Lower leg skin (tissue), 4 donors: ENCODE measurements around the gene LHFPL2. TPM values are rescaled to one million over a fixed set of nuclear protein-coding genes. Genes with fewer than 3 reads are reported as not detected.
A peak's percentile ranks its signal among the peaks of the same experiment; 100 is the strongest.

ENCODE experiments used
- DNase-seq, 2 donors: peaks; one replicate each; pipeline ENCODE4 v3.0.0-alpha.2; 2019; ENCODE audit warnings: low spot score in 2 of 2
- H3K4me3 ChIP-seq: fragments of 200-600 bp; sonication (generic); 2 replicates; pipeline ENCODE4 v1.5.1; 2017; ENCODE audit warnings: mild to moderate bottlenecking, low read depth; ENCODE audit not compliant: poor library complexity, severe bottlenecking
- POLR2A ChIP-seq, 2 donors: fragments of 450-650 bp; IDR thresholded peaks; one replicate each; pipeline ENCODE4 v1.6.1; 2016 to 2017; ENCODE audit warnings: antibody characterized with exemption in 2 of 2, mild to moderate bottlenecking in 1 of 2, moderate library complexity in 1 of 2
- WGBS, 2 donors: methylation state at CpG; one replicate each; pipeline ENCODE4 v1.1.5; 2018; 5-methylcytosine and 5-hydroxymethylcytosine counted together
- intact Hi-C: fragments of 100-400 bp; cut with DNase I; formaldehyde crosslinking; loops from one replicate; pipeline ENCODE4 v1.15.0; 2023; ENCODE audit warnings: low total_unique reads
- total RNA-seq, 4 donors: library from RNA; depleted of rRNA; stranded (reverse); fragments of >200 nt; gene quantifications; one replicate each; pipeline ENCODE4 v1.1.0, GENCODE V29; 2016
- TF ChIP-seq, protein P1 (sequence below), 3 donors: fragments of 450-650 bp; IDR thresholded peaks; one replicate each; pipeline ENCODE4 v1.5.1; 2016; ENCODE audit warnings: antibody characterized with exemption in 3 of 3, mild to moderate bottlenecking in 3 of 3, moderate library complexity in 2 of 3

The LHFPL2 gene
- total RNA-seq, 4 donors from 2014 or later = 7.3 to 11.1 (median 9.6) TPM

DNA sequence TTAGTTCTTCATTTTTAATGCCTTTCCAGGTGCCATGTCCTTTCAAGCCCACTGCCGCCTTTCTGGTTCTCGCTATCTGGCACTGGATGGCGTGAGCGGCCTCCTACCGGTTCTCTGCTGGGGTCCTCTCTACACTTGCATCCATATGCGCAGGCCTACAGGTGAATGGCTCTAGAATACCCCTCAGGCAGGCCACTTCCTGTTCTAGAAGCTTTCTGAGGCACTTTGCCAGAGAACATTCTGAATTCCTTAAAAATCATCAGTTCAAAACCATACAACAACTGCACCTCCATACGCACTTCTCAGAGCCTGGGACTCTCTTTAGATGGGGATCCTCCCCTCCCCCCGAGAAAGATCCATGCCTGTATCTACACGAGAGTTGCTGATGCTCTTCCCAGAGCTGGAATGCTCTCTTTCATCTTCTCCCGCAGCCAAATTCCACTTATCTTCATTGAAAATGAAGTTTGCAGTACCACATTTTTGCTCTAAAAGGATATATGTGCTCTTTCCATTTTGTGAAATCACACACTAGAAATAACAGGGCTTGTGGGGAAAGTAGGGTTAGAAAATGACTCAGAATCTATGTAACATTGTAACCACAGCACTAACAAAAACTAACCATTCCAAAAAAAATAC, 1.4 kb upstream of the LHFPL2 start:
- TF ChIP-seq POLR2A (IDR thresholded peaks at IDR 0.05) = no peak
- TF ChIP-seq, protein P1, sequence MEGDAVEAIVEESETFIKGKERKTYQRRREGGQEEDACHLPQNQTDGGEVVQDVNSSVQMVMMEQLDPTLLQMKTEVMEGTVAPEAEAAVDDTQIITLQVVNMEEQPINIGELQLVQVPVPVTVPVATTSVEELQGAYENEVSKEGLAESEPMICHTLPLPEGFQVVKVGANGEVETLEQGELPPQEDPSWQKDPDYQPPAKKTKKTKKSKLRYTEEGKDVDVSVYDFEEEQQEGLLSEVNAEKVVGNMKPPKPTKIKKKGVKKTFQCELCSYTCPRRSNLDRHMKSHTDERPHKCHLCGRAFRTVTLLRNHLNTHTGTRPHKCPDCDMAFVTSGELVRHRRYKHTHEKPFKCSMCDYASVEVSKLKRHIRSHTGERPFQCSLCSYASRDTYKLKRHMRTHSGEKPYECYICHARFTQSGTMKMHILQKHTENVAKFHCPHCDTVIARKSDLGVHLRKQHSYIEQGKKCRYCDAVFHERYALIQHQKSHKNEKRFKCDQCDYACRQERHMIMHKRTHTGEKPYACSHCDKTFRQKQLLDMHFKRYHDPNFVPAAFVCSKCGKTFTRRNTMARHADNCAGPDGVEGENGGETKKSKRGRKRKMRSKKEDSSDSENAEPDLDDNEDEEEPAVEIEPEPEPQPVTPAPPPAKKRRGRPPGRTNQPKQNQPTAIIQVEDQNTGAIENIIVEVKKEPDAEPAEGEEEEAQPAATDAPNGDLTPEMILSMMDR (IDR thresholded peaks at IDR 0.05) = no peak
- WGBS, 2 donors = 85 to 92% methylated on average over 10 of the region's 10 CpGs
- intact Hi-C loops = no loop called here
- H3K4me3 ChIP-seq = no peak overlapping the region
- DNase-seq = peak in 1 of 2 donors; percentile 77

DNA sequence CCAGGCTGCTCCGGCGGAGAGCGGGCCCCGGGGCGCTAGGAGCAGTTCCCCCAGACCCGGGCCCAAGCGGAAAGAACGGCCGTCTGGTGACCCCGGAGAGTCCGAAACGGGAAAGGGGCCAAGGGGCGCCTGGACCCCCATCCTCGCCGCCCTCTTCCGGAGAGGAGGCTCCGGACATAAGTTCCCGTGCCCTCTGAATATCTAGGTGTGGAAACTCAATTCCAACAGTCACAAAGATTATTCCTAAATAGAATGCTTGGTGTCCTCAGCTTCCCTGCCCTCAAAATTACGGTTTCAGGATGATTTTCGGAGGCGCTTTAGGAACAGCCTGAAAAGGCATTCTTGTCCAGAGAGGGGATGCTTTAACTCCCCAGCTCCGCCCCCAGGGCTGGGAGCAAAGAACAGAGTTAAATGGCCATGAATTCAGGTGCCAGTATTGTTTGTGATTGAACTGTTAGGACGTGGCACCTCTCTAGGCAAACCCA, 681 bp upstream of the LHFPL2 start:
- DNase-seq = peak in 1 of 2 donors; percentile 86
- WGBS, 2 donors = 11 to 20% methylated on average over 18 to 21 of the region's 23 CpGs
- TF ChIP-seq POLR2A (IDR thresholded peaks at IDR 0.05) = no peak
- TF ChIP-seq, protein P1 (IDR thresholded peaks at IDR 0.05) = no peak
- intact Hi-C loops = no loop called here
- peak overlapping the region; percentile 48 for H3K4me3 ChIP-seq

DNA sequence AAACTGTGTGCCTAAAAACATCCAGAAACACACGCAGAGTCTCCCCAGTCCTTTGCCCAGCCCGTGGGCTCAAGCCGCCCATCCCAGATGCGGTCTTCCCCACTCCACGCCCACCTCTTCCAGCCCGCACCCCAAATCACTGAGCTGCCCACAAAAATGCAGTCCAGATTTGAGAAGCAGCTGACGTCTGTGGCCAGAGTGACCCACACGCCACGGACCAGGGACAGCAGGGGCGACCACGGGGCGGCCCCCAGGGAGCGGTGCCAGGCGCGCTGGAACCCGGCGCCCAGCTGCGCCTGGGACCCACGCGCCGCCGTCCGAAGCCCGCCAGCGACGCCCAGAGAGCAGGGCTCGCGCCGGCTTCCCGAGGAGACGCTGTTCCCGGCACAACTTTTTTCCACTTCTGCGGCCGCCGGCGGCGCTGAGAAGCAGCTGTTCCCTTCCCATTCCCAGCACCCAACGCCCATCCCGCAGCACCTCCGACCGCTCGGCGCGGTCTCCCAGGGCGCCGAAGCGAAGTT, 674 bp downstream of the LHFPL2 start:
- TF ChIP-seq POLR2A (IDR thresholded peaks at IDR 0.05) = no peak
- TF ChIP-seq, protein P1 (IDR thresholded peaks at IDR 0.05) = no peak
- H3K4me3 ChIP-seq = peak overlapping the region; percentile 73
- 0% methylated on average over 27 to 42 of the region's 47 CpGs for WGBS, 2 donors
- intact Hi-C loops = no loop called here
- peak in 1 of 2 donors; percentile 87 for DNase-seq

DNA sequence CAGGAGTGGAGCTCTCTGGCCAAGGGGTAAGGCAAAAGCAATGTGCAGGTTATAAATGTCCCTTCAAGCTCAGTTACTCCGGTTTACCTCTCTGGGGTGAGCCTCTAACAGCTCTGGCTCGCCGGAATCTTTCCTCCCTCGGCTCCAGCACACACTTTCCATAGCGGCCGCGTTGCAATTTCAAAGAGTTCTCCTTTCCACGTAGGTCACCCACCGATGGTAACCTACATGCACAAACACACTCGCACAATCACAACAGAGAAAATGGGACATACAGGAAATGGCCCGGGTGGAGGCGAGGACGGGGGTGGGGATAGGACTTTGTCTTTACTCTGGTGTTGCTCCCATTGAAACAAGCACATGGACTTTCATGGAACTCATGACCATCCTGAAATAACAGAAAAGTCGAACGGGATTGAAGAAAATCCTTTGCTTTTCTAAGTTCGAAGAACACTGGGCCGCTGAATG, 1.2 kb downstream of the LHFPL2 start:
- 2 to 3% methylated on average over 17 of the region's 17 CpGs for WGBS, 2 donors
- intact Hi-C loops = no loop called here
- TF ChIP-seq, protein P1 (IDR thresholded peaks at IDR 0.05) = no peak
- no peak for TF ChIP-seq POLR2A (IDR thresholded peaks at IDR 0.05)
- peak overlapping the region; percentile 73 for H3K4me3 ChIP-seq
- DNase-seq = peak in 1 of 2 donors; percentile 86

DNA sequence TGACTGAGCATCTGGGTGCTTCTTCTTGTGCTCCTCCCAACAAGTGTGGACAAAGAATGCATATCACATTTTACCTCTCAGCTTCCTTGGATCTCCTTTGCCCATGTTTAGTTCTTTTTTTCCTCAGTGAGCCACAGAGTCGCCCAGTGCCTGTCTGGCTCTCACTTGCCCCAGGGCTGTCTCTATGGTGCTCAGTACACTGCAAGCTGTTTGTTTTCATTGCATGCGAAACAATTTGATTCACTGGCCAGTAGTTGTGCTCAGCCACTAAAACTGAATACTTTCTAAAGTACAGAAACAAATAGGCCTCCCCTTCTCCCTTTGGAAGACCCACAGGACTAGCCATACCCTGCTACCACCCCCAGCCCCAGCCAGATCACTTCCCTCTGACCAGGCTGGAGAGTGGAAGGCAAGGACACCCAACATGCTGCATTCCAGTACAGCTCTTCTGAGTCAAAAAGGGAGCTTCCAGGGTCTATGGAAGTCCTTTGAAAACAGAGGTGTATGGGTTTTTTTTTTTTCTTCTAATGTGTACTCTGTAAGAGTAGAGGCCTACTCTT, 3.8 kb downstream of the LHFPL2 start:
- no peak for DNase-seq
- H3K4me3 ChIP-seq = no peak overlapping the region
- WGBS, 2 donors = 46 to 59% methylated on average over 2 of the region's 2 CpGs

DNA sequence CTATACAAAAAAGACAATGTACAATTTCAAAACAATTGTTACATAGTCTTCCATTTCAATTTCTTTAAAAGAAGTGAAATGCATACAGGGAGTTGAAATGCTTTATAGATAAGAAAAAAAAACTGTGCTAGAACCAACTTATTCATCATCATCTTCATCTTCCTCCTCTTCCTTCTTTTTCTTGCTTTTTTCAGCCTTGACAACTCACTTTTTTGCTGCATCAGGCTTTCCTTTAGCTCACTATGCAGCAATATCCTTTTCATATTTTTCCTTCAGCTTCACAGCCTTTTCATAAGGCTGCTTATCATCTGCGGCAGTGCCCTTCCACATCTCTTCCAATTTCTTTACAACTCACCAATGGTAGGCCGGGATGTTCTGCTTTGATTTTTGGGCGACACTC, 4.4 kb downstream of the LHFPL2 start:
- intact Hi-C loops = no loop called here
- no peak for DNase-seq
- H3K4me3 ChIP-seq = no peak overlapping the region
- 90 to 94% methylated on average over 3 of the region's 3 CpGs for WGBS, 2 donors
- no peak for TF ChIP-seq POLR2A (IDR thresholded peaks at IDR 0.05)
- TF ChIP-seq, protein P1 (IDR thresholded peaks at IDR 0.05) = no peak

More for the DNA sequence above, 3.8 kb downstream of the LHFPL2 start:
- intact Hi-C loops = no loop called here
- TF ChIP-seq POLR2A (IDR thresholded peaks at IDR 0.05) = no peak
